ENCODE results near the gene ST6GALNAC3.
"Not testable (repeated sequence)": the region's sequence is repeated elsewhere in the genome, so short reads cannot be mapped to it uniquely, and the experiment has no call there.

ST6GALNAC3 gene

GRCh38 chr1:76640092-76640491 is 565.5 kb downstream of the ST6GALNAC3 start:
- no peak for DNase-seq (ENCODE audit: low read depth)

GRCh38 chr1:76640723-76641122 is 566.2 kb downstream of the ST6GALNAC3 start:
- DNase-seq (ENCODE audit: low read depth), result no peak

GRCh38 chr1:76644139-76644538 is 569.6 kb downstream of the ST6GALNAC3 start:
- DNase-seq (ENCODE audit: low read depth), result no peak

- not testable (repeated sequence) for DNase-seq (ENCODE audit: low read depth)
Measured at GRCh38 chr1:76652860-76653259, 578.3 kb downstream of the ST6GALNAC3 start.

GRCh38 chr1:76657623-76658022 is 583.1 kb downstream of the ST6GALNAC3 start:
- no peak for DNase-seq (ENCODE audit: low read depth)

- DNase-seq (ENCODE audit: low read depth), result no peak
Measured at GRCh38 chr1:76659171-76659940, 584.8 kb downstream of the ST6GALNAC3 start.

GRCh38 chr1:76661531-76661930 is 587.0 kb downstream of the ST6GALNAC3 start:
- DNase-seq (ENCODE audit: low read depth), result no peak

GRCh38 chr1:76666499-76666898 is 592.0 kb downstream of the ST6GALNAC3 start:
- DNase-seq (ENCODE audit: low read depth), result no peak

GRCh38 chr1:76668046-76668445 is 593.5 kb downstream of the ST6GALNAC3 start:
- no peak for DNase-seq (ENCODE audit: low read depth)

- no peak for DNase-seq (ENCODE audit: low read depth)
Measured at GRCh38 chr1:76669131-76669530, 594.6 kb downstream of the ST6GALNAC3 start.

- DNase-seq (ENCODE audit: low read depth), result no peak
Measured at GRCh38 chr1:76669624-76670315, 595.2 kb downstream of the ST6GALNAC3 start.

- no peak for DNase-seq (ENCODE audit: low read depth)
Measured at GRCh38 chr1:76674689-76675210, 600.2 kb downstream of the ST6GALNAC3 start.

- DNase-seq (ENCODE audit: low read depth), result no peak
Measured at GRCh38 chr1:76677416-76678405, 603.2 kb downstream of the ST6GALNAC3 start.

- no peak for DNase-seq (ENCODE audit: low read depth)
Measured at GRCh38 chr1:76679534-76680152, 605.1 kb downstream of the ST6GALNAC3 start.

GRCh38 chr1:76680651-76681050 is 606.1 kb downstream of the ST6GALNAC3 start:
- no peak for DNase-seq (ENCODE audit: low read depth)

- DNase-seq (ENCODE audit: low read depth), result no peak
Measured at GRCh38 chr1:76682138-76682537, 607.6 kb downstream of the ST6GALNAC3 start.
